HEK293 (cell line): ENCODE results near the gene MAP3K14.

Experiments used
- CTCF ChIA-PET: fragments of 350-600 bp; formaldehyde crosslinking; extraction: SDS; loops from one replicate; lab custom pipeline; 2021; ENCODE audit warnings: antibody characterized with exemption; lab: Yijun Ruan, JAX
- POLR2A ChIA-PET: fragments of 300-600 bp; formaldehyde crosslinking; extraction: SDS; loops from one replicate; lab custom pipeline; 2020; ENCODE audit warnings: antibody characterized with exemption, inconsistent platforms; lab: Yijun Ruan, JAX
- H3K27ac ChIP-seq: fragments of 200-500 bp; sonication (Bioruptor generic); 2 replicates; pipeline ENCODE4 v1.5.1; 2014; ENCODE audit warnings: low read depth, low read length, control low read depth, inconsistent platforms; ENCODE audit errors: extremely low read depth
- H3K36me3 ChIP-seq, 2 experiments: fragments of 200-500 bp in 1 of 2; sonication (Bioruptor generic) in 1 of 2; 1 replicate in 1 of 2; 2 replicates in 1 of 2; pipeline ENCODE4 v1.5.1; 2014 to 2017; ENCODE audit warnings: inconsistent platforms in 2 of 2, low read length in 2 of 2; ENCODE audit not compliant: control insufficient read depth in 2 of 2, insufficient read depth in 1 of 2
- H3K4me1 ChIP-seq: fragments of 200-500 bp; sonication (Bioruptor generic); 2 replicates; pipeline ENCODE4 v1.5.1; 2014; ENCODE audit warnings: mild to moderate bottlenecking, low read length, inconsistent platforms; ENCODE audit not compliant: control insufficient read depth, insufficient read depth
- H3K4me3 ChIP-seq: 2 replicates; pipeline ENCODE4 v1.5.1; 2011; ENCODE audit warnings: low read depth, mild to moderate bottlenecking, control low read depth, low read length, moderate library complexity
- H3K9me3 ChIP-seq: fragments of 200-500 bp; sonication (Bioruptor generic); 2 replicates; pipeline ENCODE4 v1.5.1; 2014; ENCODE audit warnings: low read depth, low read length, inconsistent platforms; ENCODE audit not compliant: control insufficient read depth, insufficient read depth
- PRDM10 ChIP-seq: fragments of 450-650 bp; formaldehyde crosslinking; IDR thresholded peaks from 2 replicates; pipeline ENCODE4 v1.5.1; 2016; ENCODE audit warnings: missing biosample characterization, missing genetic modification characterization
- PRDM4 ChIP-seq: fragments of 450-650 bp; formaldehyde crosslinking; IDR thresholded peaks from 2 replicates; pipeline ENCODE4 v1.5.1; 2017; ENCODE audit warnings: missing biosample characterization, missing genetic modification characterization
- SCRT2 ChIP-seq: fragments of 450-650 bp; formaldehyde crosslinking; IDR thresholded peaks from 2 replicates; pipeline ENCODE4 v1.5.1; 2016; ENCODE audit warnings: missing biosample characterization, missing genetic modification characterization
- TCF7L2 ChIP-seq: IDR thresholded peaks from 2 replicates; pipeline ENCODE4 v1.6.1; 2011; ENCODE audit warnings: low read depth, mild to moderate bottlenecking, inconsistent platforms, low read length, moderate library complexity, borderline replicate concordance
- ZBTB8A ChIP-seq: fragments of 450-650 bp; formaldehyde crosslinking; IDR thresholded peaks from 2 replicates; pipeline ENCODE4 v1.5.1; 2016; ENCODE audit warnings: missing biosample characterization, missing genetic modification characterization
- ZFP37 ChIP-seq: fragments of 450-650 bp; formaldehyde crosslinking; IDR thresholded peaks from 2 replicates; pipeline ENCODE4 v1.5.1; 2016; ENCODE audit warnings: missing biosample characterization, missing genetic modification characterization
- ZNF155 ChIP-seq: fragments of 450-650 bp; formaldehyde crosslinking; IDR thresholded peaks from 2 replicates; pipeline ENCODE4 v1.5.1; 2016; ENCODE audit warnings: missing biosample characterization, missing genetic modification characterization
- ZNF239 ChIP-seq: fragments of 450-650 bp; formaldehyde crosslinking; IDR thresholded peaks from 2 replicates; pipeline ENCODE4 v1.5.1; 2016; ENCODE audit warnings: missing biosample characterization, missing genetic modification characterization
- ZNF341 ChIP-seq: fragments of 450-650 bp; formaldehyde crosslinking; IDR thresholded peaks from 2 replicates; pipeline ENCODE4; 2016; ENCODE audit warnings: low read depth, missing biosample characterization, missing genetic modification characterization
- ZNF600 ChIP-seq: fragments of 450-650 bp; formaldehyde crosslinking; IDR thresholded peaks from 2 replicates; pipeline ENCODE4 v1.5.1; 2016; ENCODE audit warnings: missing biosample characterization, missing genetic modification characterization
- ZNF837 ChIP-seq: fragments of 450-650 bp; formaldehyde crosslinking; IDR thresholded peaks from 2 replicates; pipeline ENCODE4 v1.5.1; 2016; ENCODE audit warnings: missing biosample characterization, missing genetic modification characterization
- ZSCAN4 ChIP-seq: fragments of 450-650 bp; formaldehyde crosslinking; IDR thresholded peaks from 2 replicates; pipeline ENCODE4 v1.5.1; 2017; ENCODE audit warnings: missing biosample characterization, missing genetic modification characterization

The MAP3K14 gene

GRCh38 chr17:45293413-45294211 is 23.2 kb downstream of the MAP3K14 start (continued):
- TF ChIP-seq ZSCAN4 (tag by site-specific recombination), result peak; percentile 95
- TF ChIP-seq ZNF600 (tag by site-specific recombination), result peak; percentile 80
- TF ChIP-seq ZNF155 (tag by site-specific recombination), result no peak
- TF ChIP-seq ZNF239 (tag by site-specific recombination), result no peak
- TF ChIP-seq ZNF341, result peak; percentile 69
- 0 out of 2 replicates have a peak, but pooled peaks have one; percentile 33 for TF ChIP-seq ZFP37
- TF ChIP-seq ZBTB8A (tag by site-specific recombination), result no peak
- no peak for TF ChIP-seq TCF7L2
- TF ChIP-seq, all 188 proteins: peak for 20

- Histone ChIP-seq H3K27ac (no peak overlapping the region), H3K9me3 (no peaks in the 10 kb centered on the region), H3K36me3 (peaks cover 3 to 34% of the 10 kb centered on the region in 2 experiments; a peak in 2 of 3 replicates), H3K4me1 (peaks cover 12% of the 10 kb centered on the region), H3K4me3 (no peak overlapping the region)
- CTCF ChIA-PET, result interaction anchor here (0.5 to 4.8 kb wide), 14 partner anchors 10 to 452 kb away, joined by 3 to 38 read pairs (median 5); partner anchors contain the start of genes ACBD4 and MAP3K14
- TF ChIP-seq PRDM10 (no peak), PRDM4 (tag by site-specific recombination) (no peak)
- POLR2A ChIA-PET, result interaction anchor here (2.0 kb wide), 1 partner anchor 25 kb away, joined by 8 read pairs; the partner anchor contains the start of gene MAP3K14
Observed at GRCh38 chr17:45292696-45293412, 24.0 kb downstream of the MAP3K14 start.

- Histone ChIP-seq H3K27ac (no peak overlapping the region), H3K4me3 (no peak overlapping the region), H3K36me3 (peaks cover 3 to 49% of the 10 kb centered on the region in 2 experiments; a peak in 2 of 3 replicates), H3K4me1 (peaks cover 12% of the 10 kb centered on the region), H3K9me3 (no peaks in the 10 kb centered on the region)
- POLR2A ChIA-PET, result interaction anchor here (0.5 kb wide), 1 partner anchor 13 kb away, joined by 4 read pairs; no protein-coding TSS in a partner anchor
- CTCF ChIA-PET, result interaction anchor here (0.7 to 4.8 kb wide), 4 partner anchors 14 to 156 kb away, joined by 4 to 38 read pairs (median 6); partner anchors contain the start of genes ACBD4 and MAP3K14
- TF ChIP-seq ZNF837, result no peak
- TF ChIP-seq SCRT2 (tag by site-specific recombination), result 0 out of 2 replicates have a peak, but pooled peaks have one; percentile 11
Observed at GRCh38 chr17:45291171-45291805, 25.5 kb downstream of the MAP3K14 start.
